ENCODE results near the gene DTNA.

Gene DTNA

DNA sequence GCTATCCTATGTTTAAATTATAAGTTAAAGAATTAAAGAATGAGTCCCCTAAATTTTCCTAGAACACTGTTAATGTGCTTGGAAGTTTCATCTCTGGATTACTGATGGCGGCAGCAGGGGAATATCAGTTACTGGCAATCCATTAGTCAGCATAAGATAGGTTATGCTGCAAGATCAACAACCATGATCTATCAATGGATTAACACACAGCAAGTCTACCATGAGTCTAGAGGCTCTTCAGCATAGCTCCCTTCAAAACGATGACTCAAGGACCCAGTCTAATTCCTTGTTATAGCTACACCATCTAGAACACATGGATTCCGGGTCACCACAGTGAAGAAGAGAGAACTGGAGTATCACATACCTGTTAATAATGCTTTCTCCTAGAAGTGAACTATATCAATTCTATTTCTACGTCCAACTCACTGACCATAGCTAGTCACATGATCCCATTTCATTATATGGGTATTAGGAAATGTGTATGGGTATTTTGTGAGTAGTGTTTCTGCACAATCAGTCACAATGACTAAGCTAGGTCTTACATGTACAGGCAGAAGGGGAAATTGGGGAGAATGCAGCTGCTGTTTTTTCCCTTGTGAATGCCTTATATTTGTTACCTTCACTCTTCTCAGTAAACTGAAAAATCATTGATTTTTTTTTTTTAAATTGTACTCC lies 222.8 kb downstream of the DTNA start:
- H3K36me3 ChIP-seq (ENCODE audit: insufficient read depth): no peaks in the 10 kb centered on the region
- TF ChIP-seq, protein P1, sequence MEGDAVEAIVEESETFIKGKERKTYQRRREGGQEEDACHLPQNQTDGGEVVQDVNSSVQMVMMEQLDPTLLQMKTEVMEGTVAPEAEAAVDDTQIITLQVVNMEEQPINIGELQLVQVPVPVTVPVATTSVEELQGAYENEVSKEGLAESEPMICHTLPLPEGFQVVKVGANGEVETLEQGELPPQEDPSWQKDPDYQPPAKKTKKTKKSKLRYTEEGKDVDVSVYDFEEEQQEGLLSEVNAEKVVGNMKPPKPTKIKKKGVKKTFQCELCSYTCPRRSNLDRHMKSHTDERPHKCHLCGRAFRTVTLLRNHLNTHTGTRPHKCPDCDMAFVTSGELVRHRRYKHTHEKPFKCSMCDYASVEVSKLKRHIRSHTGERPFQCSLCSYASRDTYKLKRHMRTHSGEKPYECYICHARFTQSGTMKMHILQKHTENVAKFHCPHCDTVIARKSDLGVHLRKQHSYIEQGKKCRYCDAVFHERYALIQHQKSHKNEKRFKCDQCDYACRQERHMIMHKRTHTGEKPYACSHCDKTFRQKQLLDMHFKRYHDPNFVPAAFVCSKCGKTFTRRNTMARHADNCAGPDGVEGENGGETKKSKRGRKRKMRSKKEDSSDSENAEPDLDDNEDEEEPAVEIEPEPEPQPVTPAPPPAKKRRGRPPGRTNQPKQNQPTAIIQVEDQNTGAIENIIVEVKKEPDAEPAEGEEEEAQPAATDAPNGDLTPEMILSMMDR (conservative IDR thresholded peaks at IDR 0.05; ENCODE audit: low read depth, low read length): no peak
- H4K20me1 ChIP-seq (ENCODE audit: insufficient read depth): no peaks in the 10 kb centered on the region
- H3K79me2 ChIP-seq (ENCODE audit: insufficient read depth, low read depth): no peaks in the 10 kb centered on the region
- no peak overlapping the region for H3K4me2 ChIP-seq
- H2AFZ ChIP-seq (ENCODE audit: low read depth): no peak overlapping the region
- no peaks in the 10 kb centered on the region for H3K27me3 ChIP-seq (ENCODE audit: insufficient read depth, low read depth)
- H3K9ac ChIP-seq: no peak overlapping the region
- H3K4me3 ChIP-seq (IDR thresholded peaks at IDR 0.05; ENCODE audit: insufficient read depth, low read depth, low read length): no peak overlapping the region
- H3K27ac ChIP-seq: no peak overlapping the region
- H3K4me1 ChIP-seq (ENCODE audit: low read depth, poor library complexity, severe bottlenecking): no peaks in the 10 kb centered on the region

DNA sequence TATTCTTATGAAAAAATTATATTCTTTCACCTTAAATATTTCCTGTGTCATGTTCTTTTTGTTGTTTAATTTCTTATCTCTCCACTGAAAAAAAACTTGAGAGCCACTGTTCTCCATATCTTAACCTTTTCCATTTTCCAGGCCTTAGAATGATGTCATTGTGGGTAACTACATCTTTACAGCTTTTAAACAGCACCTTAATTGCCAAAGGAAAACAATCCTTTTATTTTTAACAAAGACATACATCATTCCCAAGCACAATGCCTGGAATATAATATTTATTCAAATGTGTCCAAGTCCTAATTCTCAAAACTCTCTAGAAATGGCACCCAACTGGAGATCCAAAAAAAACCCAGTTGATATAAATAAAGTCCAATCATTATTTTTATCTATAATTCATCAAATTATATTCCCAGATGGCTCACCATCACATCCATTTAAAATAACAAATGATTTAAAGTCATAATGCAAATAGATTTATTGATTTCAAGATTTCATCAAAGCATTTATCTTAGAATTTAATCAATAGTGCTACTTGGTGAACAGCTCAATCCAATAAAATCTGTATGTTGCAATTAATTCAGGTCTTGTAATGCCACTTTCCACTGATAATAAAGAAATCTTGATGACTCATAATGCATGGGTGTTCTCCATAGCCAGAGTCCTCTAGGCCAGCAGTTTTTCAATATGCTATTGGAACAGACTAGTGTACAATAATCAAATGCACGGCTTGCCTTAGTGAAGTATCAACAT lies 224.0 kb downstream of the DTNA start:
- Histone ChIP-seq H2AFZ (ENCODE audit: low read depth) (no peak overlapping the region), H3K79me2 (ENCODE audit: insufficient read depth, low read depth) (no peaks in the 10 kb centered on the region), H3K4me3 (IDR thresholded peaks at IDR 0.05; ENCODE audit: insufficient read depth, low read depth, low read length) (no peak overlapping the region), H4K20me1 (ENCODE audit: insufficient read depth) (no peaks in the 10 kb centered on the region), H3K9ac (no peak overlapping the region), H3K27me3 (ENCODE audit: insufficient read depth, low read depth) (no peaks in the 10 kb centered on the region), H3K4me2 (no peak overlapping the region), H3K36me3 (ENCODE audit: insufficient read depth) (no peaks in the 10 kb centered on the region), H3K27ac (no peak overlapping the region), H3K4me1 (ENCODE audit: low read depth, poor library complexity, severe bottlenecking) (no peaks in the 10 kb centered on the region)
- TF ChIP-seq, protein P1 (conservative IDR thresholded peaks at IDR 0.05; ENCODE audit: low read depth, low read length): no peak

DNA sequence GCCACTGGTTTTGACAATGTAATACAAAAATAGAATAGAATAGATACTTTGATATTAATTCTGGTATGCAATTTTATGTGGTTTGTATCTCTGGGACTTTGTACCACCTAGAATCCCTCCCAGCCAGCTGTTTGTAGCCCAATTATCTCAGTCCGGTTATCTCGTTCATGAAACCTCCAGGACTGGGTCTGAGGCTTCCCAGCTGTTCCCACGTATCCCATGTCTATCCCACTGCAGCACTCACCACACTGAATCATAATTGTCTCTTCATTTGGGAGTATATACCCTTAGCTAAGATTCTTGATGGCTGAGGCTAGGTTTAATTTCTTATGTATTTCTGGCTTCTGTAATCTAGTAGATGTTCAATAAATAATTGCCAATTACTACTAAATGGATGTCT lies 226.7 kb downstream of the DTNA start:
- TF ChIP-seq, protein P1 (conservative IDR thresholded peaks at IDR 0.05; ENCODE audit: low read depth, low read length): no peak

DNA sequence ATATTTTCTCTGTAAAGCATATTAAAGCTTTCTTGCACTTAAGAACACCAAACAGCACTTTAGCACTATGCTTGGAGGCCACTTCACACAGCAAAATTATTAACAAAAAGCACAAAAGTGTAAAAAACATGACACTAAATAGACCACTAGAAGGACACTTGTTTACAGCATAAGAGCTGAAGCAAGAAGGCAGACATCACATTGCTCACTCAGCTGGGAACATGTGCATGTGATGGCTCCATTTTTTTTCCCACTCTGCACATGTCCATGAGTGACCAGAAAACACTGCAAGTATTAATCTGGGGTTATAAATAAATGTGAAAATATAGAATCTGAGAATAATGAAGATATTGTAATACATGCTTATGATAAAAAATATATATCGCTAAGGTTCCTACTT lies 228.0 kb downstream of the DTNA start:
- Histone ChIP-seq H3K4me3 (IDR thresholded peaks at IDR 0.05; ENCODE audit: insufficient read depth, low read depth, low read length) (no peak overlapping the region), H3K27ac (no peak overlapping the region), H3K9ac (no peak overlapping the region), H3K36me3 (ENCODE audit: insufficient read depth) (no peaks in the 10 kb centered on the region), H3K4me1 (ENCODE audit: low read depth, poor library complexity, severe bottlenecking) (no peaks in the 10 kb centered on the region), H3K79me2 (ENCODE audit: insufficient read depth, low read depth) (no peaks in the 10 kb centered on the region), H2AFZ (ENCODE audit: low read depth) (no peak overlapping the region), H3K27me3 (ENCODE audit: insufficient read depth, low read depth) (no peaks in the 10 kb centered on the region), H3K4me2 (no peak overlapping the region), H4K20me1 (ENCODE audit: insufficient read depth) (no peaks in the 10 kb centered on the region)
- TF ChIP-seq, protein P1 (conservative IDR thresholded peaks at IDR 0.05; ENCODE audit: low read depth, low read length): no peak

More for the DNA sequence above, 226.7 kb downstream of the DTNA start:
- Histone ChIP-seq H3K36me3 (ENCODE audit: insufficient read depth) (no peaks in the 10 kb centered on the region), H3K27ac (no peak overlapping the region), H2AFZ (ENCODE audit: low read depth) (no peak overlapping the region), H3K4me3 (IDR thresholded peaks at IDR 0.05; ENCODE audit: insufficient read depth, low read depth, low read length) (no peak overlapping the region), H3K4me2 (no peak overlapping the region), H4K20me1 (ENCODE audit: insufficient read depth) (no peaks in the 10 kb centered on the region), H3K9ac (no peak overlapping the region), H3K79me2 (ENCODE audit: insufficient read depth, low read depth) (no peaks in the 10 kb centered on the region), H3K27me3 (ENCODE audit: insufficient read depth, low read depth) (no peaks in the 10 kb centered on the region), H3K4me1 (ENCODE audit: low read depth, poor library complexity, severe bottlenecking) (no peaks in the 10 kb centered on the region)

All from KMS-11 (cell line).